Measurements from ENCODE around the gene POP4. TPM values are rescaled to one million over a fixed set of nuclear protein-coding genes. Genes with fewer than 3 reads are reported as not detected.
"Not testable (repeated sequence)": the region's sequence is repeated elsewhere in the genome, so short reads cannot be mapped to it uniquely, and the experiment has no call there.

Gene POP4, protein sequence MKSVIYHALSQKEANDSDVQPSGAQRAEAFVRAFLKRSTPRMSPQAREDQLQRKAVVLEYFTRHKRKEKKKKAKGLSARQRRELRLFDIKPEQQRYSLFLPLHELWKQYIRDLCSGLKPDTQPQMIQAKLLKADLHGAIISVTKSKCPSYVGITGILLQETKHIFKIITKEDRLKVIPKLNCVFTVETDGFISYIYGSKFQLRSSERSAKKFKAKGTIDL
- 49.0 to 71.1 TPM (median 49.4 TPM) in 3 replicates for total RNA-seq
- long read RNA-seq, transcript POP4-202 (7 exons, 3,385 nt): major isoform, 36 of 47 reads
- long read RNA-seq, partial matches to known transcripts: 5 of 47 reads
- long read RNA-seq, other reads (novel, unspliced or antisense): 6 of 47 reads

- Mint-ChIP-seq H3K4me3 (ENCODE audit: unreplicated experiment) (peak within 1 kb of the TSS; percentile 98), H3K27ac (ENCODE audit: unreplicated experiment) (peak within 1 kb of the TSS; percentile 99), H3K9me3 (ENCODE audit: low read depth) (no peaks in the 10 kb centered on the region), H3K27me3 (ENCODE audit: low read depth) (no peaks in the 10 kb centered on the region), H3K36me3 (ENCODE audit: low read depth) (peaks cover 5% of the 10 kb centered on the region), H3K4me1 (ENCODE audit: low read depth) (peaks cover 19% of the 10 kb centered on the region)
- peak; percentile 98 for DNase-seq (ENCODE audit: low spot score)
- no peak for TF ChIP-seq CTCF (IDR thresholded peaks at IDR 0.05)
These were observed at the start of gene POP4 for GRCh38 chr19:29605653-29606419. TSS of gene POP4 (plus strand) at chr19:29606283. CDS start at chr19:29606319, 36 bp downstream.

DNA sequence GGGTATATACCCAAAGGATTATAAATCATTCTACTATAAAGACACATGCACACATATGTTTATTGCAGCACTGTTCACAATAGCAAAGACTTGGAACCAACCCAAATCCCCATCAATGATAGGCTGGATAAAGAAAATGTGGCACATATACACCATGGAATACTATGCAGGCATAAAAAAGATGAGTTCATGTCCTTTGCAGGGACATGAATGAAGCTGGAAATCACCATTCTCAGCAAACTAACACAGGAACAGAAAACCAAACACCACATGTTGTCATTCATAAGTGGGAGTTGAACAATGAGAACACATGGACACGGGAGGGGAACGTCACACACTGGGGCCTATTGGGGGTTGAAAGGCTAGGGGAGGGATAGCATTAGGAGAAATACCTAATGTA is 47.0 kb upstream of the POP4 start:
- not testable (repeated sequence) for H3K27me3 Mint-ChIP-seq (ENCODE audit: low read depth); H3K4me3 Mint-ChIP-seq (ENCODE audit: unreplicated experiment); H3K4me1 Mint-ChIP-seq (ENCODE audit: low read depth); H3K27ac Mint-ChIP-seq (ENCODE audit: unreplicated experiment); DNase-seq (ENCODE audit: low spot score); H3K36me3 Mint-ChIP-seq (ENCODE audit: low read depth)
- H3K9me3 Mint-ChIP-seq (ENCODE audit: low read depth): peaks cover 33% of the 10 kb centered on the region

- Mint-ChIP-seq H3K36me3 (ENCODE audit: low read depth) (peaks cover 1% of the 10 kb centered on the region), H3K4me1 (ENCODE audit: low read depth) (no peaks in the 10 kb centered on the region), H3K9me3 (ENCODE audit: low read depth) (peaks cover 28% of the 10 kb centered on the region), H3K4me3 (ENCODE audit: unreplicated experiment) (no peak overlapping the region), H3K27ac (ENCODE audit: unreplicated experiment) (no peak overlapping the region), H3K27me3 (ENCODE audit: low read depth) (peaks cover 13% of the 10 kb centered on the region)
- no peak for DNase-seq (ENCODE audit: low spot score)
- no peak for TF ChIP-seq CTCF (IDR thresholded peaks at IDR 0.05)
These were observed 46.3 kb upstream of the POP4 start for GRCh38 chr19:29559743-29560142.

GRCh38 chr19:29560313-29561075 is 45.6 kb upstream of the POP4 start:
- no peak for TF ChIP-seq CTCF (IDR thresholded peaks at IDR 0.05)
- Mint-ChIP-seq H3K9me3 (ENCODE audit: low read depth) (peaks cover 20% of the 10 kb centered on the region), H3K4me3 (ENCODE audit: unreplicated experiment) (no peak overlapping the region), H3K27ac (ENCODE audit: unreplicated experiment) (no peak overlapping the region), H3K27me3 (ENCODE audit: low read depth) (peaks cover 15% of the 10 kb centered on the region), H3K4me1 (ENCODE audit: low read depth) (no peaks in the 10 kb centered on the region), H3K36me3 (ENCODE audit: low read depth) (peaks cover 1% of the 10 kb centered on the region)
- no peak for DNase-seq (ENCODE audit: low spot score)

DNA sequence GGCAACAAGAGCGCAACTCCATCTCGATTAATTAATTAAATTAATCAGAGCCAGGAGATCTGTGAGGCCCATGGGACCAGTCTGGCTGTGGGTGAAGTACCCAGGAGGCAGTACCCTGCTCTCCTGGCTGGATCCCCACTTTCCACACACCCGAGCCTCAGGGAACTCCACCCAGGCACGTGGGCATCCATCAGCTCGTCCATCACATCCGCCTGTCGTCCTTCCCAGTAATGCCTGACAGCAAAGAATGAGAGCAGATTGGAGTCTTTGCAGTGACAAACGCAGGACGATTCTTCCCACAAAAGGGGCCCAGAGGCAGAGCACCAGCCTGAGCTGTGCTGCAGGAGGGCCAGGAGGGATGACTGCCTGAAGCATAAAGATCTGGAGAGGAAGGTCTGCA is 44.5 kb upstream of the POP4 start:
- TF ChIP-seq CTCF (IDR thresholded peaks at IDR 0.05): no peak
- Mint-ChIP-seq H3K36me3 (ENCODE audit: low read depth) (no peaks in the 10 kb centered on the region), H3K27me3 (ENCODE audit: low read depth) (peaks cover 17% of the 10 kb centered on the region), H3K4me1 (ENCODE audit: low read depth) (no peaks in the 10 kb centered on the region), H3K9me3 (ENCODE audit: low read depth) (peaks cover 15% of the 10 kb centered on the region), H3K4me3 (ENCODE audit: unreplicated experiment) (no peak overlapping the region), H3K27ac (ENCODE audit: unreplicated experiment) (no peak overlapping the region)
- no peak for DNase-seq (ENCODE audit: low spot score)

All from chondrocyte (in vitro differentiated cells).